ENCODE measurements around the gene C1orf74. TPM values are rescaled to one million over a fixed set of nuclear protein-coding genes. Genes with fewer than 3 reads are reported as not detected.
"Not testable (repeated sequence)": the region's sequence is repeated elsewhere in the genome, so short reads cannot be mapped to it uniquely, and the experiment has no call there.

The C1orf74 gene
- total RNA-seq, 3 donors from 2014 or later (not counting 1 experiment from before 2014, with no cell fraction given): 0.75 to 0.88 (median 0.80) TPM

DNA sequence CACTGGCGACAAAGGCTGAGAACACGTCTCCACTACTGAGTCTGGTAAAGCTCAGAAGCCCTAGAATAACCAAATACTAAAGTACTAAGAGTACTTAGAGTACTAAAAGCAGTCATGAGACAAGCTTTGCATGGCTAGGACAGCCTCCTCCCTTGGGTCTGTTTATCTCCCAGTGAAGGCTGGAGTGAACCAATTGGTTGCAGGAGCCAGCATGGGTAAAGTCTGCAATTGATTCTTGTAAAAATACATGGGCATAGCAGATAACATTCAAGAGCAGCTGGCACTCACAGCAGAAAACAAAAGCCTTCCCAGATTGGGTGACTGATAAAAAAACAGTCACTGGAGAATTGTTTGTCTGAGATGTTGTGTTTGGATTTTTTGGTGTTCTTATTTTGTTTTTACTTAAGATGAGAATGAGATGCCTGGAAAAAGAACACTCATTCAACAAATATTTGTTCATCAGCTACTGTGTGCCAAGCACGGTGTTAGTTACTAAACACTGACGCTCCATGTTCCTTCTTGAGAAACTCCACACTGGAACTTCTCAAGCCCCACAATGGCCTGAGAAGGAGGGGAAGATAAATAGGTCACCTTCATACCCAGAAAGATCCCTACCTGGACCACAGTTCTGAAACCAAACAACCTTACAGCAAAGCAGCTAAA is 17.9 kb upstream of the C1orf74 start:
- Mint-ChIP-seq H3K27me3 (ENCODE audit: low read depth in 2 of 2) (peaks cover 0 to 8% of the 10 kb centered on the region in 2 donors), H3K27ac (no peak overlapping the region), H3K9me3 (no peaks in the 10 kb centered on the region), H3K4me1 (peaks cover 4 to 28% of the 10 kb centered on the region in 2 donors), H3K4me3 (no peak overlapping the region), H3K36me3 (no peaks in the 10 kb centered on the region)
- no peaks in the 10 kb centered on the region for H3K9me3 ChIP-seq (ENCODE audit: control insufficient read depth, insufficient read depth, low read length)
- TF ChIP-seq CTCF (IDR thresholded peaks at IDR 0.05): no peak
- peaks cover 13% of the 10 kb centered on the region for H3K4me1 ChIP-seq (ENCODE audit: control insufficient read depth, insufficient read depth, low read length)
- no peaks in the 10 kb centered on the region for H3K36me3 ChIP-seq (ENCODE audit: control insufficient read depth, insufficient read depth, low read length)
- intact Hi-C loops (cut with micrococcal nuclease): no loop called here
- WGBS (ENCODE audit: insufficient coverage): 96% methylated on average over 4 of the region's 4 CpGs
- no peak overlapping the region for H3K4me3 ChIP-seq (ENCODE audit: low read length)
- no peak for DNase-seq
- no peak overlapping the region for H3K27ac ChIP-seq (ENCODE audit: low read length)
- ATAC-seq: no peak
- no peaks in the 10 kb centered on the region for H3K27me3 ChIP-seq (ENCODE audit: control insufficient read depth, insufficient read depth, low read length)

DNA sequence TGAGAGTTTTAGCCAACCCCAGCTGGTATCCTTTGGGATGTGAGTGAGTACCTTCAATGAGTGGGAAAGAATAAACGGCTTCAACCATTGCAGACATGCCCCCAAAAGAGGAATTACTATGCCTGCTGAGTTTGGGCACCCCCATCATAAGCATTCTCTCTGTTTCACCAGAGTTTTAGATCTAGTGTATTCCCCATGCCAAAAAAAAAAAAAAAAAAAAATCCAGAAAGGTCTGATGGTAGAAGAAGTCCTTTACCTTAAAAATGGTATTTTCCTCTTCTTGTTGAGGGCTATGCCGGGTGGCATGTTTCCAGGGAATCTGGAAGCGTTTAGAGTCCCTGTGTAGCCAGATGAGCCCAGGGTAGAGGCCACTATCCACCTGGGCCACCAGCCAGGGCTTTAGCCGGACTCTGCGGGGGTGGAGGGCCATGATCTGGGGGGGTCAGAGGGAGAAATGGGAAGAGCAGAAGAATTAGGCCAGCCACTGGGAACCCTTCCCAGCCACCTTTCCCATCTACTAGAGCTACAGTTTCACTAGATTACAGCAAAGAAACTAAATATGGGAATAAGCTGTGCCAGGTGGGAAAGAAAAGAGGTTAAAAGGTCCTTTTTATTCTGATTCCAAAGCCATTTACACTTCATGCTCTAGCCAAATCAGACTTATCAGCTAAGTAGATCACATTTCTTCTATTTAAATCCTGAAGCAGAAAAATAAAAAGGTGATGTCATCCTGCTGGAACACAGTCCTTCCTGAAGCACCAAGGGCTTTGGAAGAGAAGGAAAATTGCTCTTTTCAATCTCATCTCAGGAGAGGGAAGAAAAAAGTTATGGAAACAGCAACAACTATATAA is 16.9 kb upstream of the C1orf74 start:
- H3K27ac ChIP-seq (ENCODE audit: low read length): no peak overlapping the region
- WGBS (ENCODE audit: insufficient coverage): 100% methylated on average over 5 of the region's 5 CpGs
- H3K4me1 Mint-ChIP-seq: peaks cover 4 to 26% of the 10 kb centered on the region in 2 donors
- ATAC-seq: no peak
- H3K4me3 Mint-ChIP-seq: no peak overlapping the region
- H3K36me3 Mint-ChIP-seq: peaks cover 7% of the 10 kb centered on the region
- intact Hi-C loops (cut with micrococcal nuclease): no loop called here
- no peak overlapping the region for H3K4me3 ChIP-seq (ENCODE audit: low read length)
- H3K27ac Mint-ChIP-seq: no peak overlapping the region
- H3K4me1 ChIP-seq (ENCODE audit: control insufficient read depth, insufficient read depth, low read length): peaks cover 11% of the 10 kb centered on the region
- DNase-seq: no peak
- H3K9me3 Mint-ChIP-seq: no peaks in the 10 kb centered on the region
- no peaks in the 10 kb centered on the region for H3K9me3 ChIP-seq (ENCODE audit: control insufficient read depth, insufficient read depth, low read length)
- no peak for TF ChIP-seq CTCF (IDR thresholded peaks at IDR 0.05)
- H3K27me3 Mint-ChIP-seq (ENCODE audit: low read depth in 2 of 2): peaks cover 0 to 8% of the 10 kb centered on the region in 2 donors
- H3K36me3 ChIP-seq (ENCODE audit: control insufficient read depth, insufficient read depth, low read length): no peaks in the 10 kb centered on the region
- no peaks in the 10 kb centered on the region for H3K27me3 ChIP-seq (ENCODE audit: control insufficient read depth, insufficient read depth, low read length)

- WGBS (ENCODE audit: insufficient coverage): 86% methylated on average over 9 of the region's 9 CpGs
- Mint-ChIP-seq H3K27me3 (ENCODE audit: low read depth in 2 of 2) (peaks cover 0 to 17% of the 10 kb centered on the region in 2 donors), H3K9me3 (no peaks in the 10 kb centered on the region), H3K4me1 (peaks cover 0 to 4% of the 10 kb centered on the region in 2 donors), H3K4me3 (no peak overlapping the region), H3K27ac (no peak overlapping the region), H3K36me3 (peaks cover 32% of the 10 kb centered on the region)
- Histone ChIP-seq H3K27me3 (ENCODE audit: control insufficient read depth, insufficient read depth, low read length) (no peaks in the 10 kb centered on the region), H3K4me3 (ENCODE audit: low read length) (no peak overlapping the region), H3K4me1 (ENCODE audit: control insufficient read depth, insufficient read depth, low read length) (no peaks in the 10 kb centered on the region), H3K9me3 (ENCODE audit: control insufficient read depth, insufficient read depth, low read length) (no peaks in the 10 kb centered on the region), H3K36me3 (ENCODE audit: control insufficient read depth, insufficient read depth, low read length) (no peaks in the 10 kb centered on the region), H3K27ac (ENCODE audit: low read length) (no peak overlapping the region)
- TF ChIP-seq CTCF (IDR thresholded peaks at IDR 0.05): no peak
- ATAC-seq (no peak), DNase-seq (no peak)
- intact Hi-C loops (cut with micrococcal nuclease): no loop called here
These were observed 13.8 kb upstream of the C1orf74 start for GRCh38 chr1:209797978-209798639.

DNA sequence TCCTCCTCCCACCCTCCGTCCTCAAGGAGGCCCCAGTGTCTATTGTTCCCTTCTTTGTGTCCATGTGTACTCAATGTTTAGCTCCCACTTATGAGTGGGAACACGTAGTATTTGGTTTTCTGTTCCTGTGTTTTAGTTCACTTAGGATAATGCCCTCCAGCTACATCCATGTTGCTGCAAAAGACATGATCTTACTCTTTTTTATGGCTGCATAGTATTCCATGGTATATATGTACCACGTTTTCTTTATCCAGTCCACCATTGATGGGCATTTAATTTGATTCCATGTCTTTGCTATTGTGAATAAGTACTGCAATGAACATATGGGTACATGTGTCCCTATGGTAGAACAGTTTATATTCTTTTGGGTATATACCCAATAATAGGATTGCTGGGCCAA is 9.4 kb upstream of the C1orf74 start:
- WGBS (ENCODE audit: insufficient coverage): 68% methylated on average over 2 of the region's 3 CpGs
- H3K27me3 Mint-ChIP-seq (ENCODE audit: low read depth in 2 of 2): peaks cover 0 to 20% of the 10 kb centered on the region in 2 donors
- intact Hi-C loops (cut with micrococcal nuclease): not testable (repeated sequence)

More for the DNA sequence above, 9.4 kb upstream of the C1orf74 start:
- H3K36me3 Mint-ChIP-seq: peaks cover 57% of the 10 kb centered on the region
- not testable (repeated sequence) for ATAC-seq; H3K9me3 ChIP-seq (ENCODE audit: control insufficient read depth, insufficient read depth, low read length); H3K4me3 Mint-ChIP-seq; H3K27me3 ChIP-seq (ENCODE audit: control insufficient read depth, insufficient read depth, low read length); H3K27ac Mint-ChIP-seq; H3K36me3 ChIP-seq (ENCODE audit: control insufficient read depth, insufficient read depth, low read length); H3K27ac ChIP-seq (ENCODE audit: low read length); H3K9me3 Mint-ChIP-seq; DNase-seq; H3K4me1 Mint-ChIP-seq; H3K4me3 ChIP-seq (ENCODE audit: low read length); H3K4me1 ChIP-seq (ENCODE audit: control insufficient read depth, insufficient read depth, low read length)
